ENCODE results near the gene TRIO.

DNA sequence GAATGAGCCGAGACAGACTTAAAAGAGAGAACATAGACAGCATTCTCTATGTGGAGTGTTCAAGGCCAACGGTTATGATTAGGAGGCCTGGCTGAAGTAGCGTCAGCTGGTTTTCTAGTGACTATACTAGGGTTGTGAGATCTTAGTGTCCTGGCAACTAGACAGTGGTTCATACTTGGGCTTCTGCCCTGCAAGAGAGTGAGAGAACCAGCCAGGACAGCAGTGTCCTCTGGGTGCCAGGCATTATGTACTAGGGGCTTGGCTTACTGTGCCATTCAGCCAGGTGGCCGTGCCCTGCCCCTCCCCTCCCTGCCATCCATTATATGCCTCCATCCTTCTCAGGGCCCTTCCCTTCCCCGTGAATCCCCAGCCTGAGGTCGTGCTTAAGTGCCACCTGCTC is 56.8 kb downstream of the TRIO start:
- TF ChIP-seq, protein P1, sequence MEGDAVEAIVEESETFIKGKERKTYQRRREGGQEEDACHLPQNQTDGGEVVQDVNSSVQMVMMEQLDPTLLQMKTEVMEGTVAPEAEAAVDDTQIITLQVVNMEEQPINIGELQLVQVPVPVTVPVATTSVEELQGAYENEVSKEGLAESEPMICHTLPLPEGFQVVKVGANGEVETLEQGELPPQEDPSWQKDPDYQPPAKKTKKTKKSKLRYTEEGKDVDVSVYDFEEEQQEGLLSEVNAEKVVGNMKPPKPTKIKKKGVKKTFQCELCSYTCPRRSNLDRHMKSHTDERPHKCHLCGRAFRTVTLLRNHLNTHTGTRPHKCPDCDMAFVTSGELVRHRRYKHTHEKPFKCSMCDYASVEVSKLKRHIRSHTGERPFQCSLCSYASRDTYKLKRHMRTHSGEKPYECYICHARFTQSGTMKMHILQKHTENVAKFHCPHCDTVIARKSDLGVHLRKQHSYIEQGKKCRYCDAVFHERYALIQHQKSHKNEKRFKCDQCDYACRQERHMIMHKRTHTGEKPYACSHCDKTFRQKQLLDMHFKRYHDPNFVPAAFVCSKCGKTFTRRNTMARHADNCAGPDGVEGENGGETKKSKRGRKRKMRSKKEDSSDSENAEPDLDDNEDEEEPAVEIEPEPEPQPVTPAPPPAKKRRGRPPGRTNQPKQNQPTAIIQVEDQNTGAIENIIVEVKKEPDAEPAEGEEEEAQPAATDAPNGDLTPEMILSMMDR (conservative IDR thresholded peaks at IDR 0.05; ENCODE audit: low read depth, low read length): no peak
- TF ChIP-seq EZH2 (IDR thresholded peaks at IDR 0.05; ENCODE audit: low read length, unreplicated experiment): no peak
- TF ChIP-seq EZH2phosphoT487 (IDR thresholded peaks at IDR 0.05; ENCODE audit: borderline replicate concordance, low read length): no peak
